Measurements from ENCODE around the gene CRYM. TPM values are rescaled to one million over a fixed set of nuclear protein-coding genes. Genes with fewer than 3 reads are reported as not detected.

Gene CRYM
- polyA plus RNA-seq, 3 donors = not detected

- no CpG with 5 or more reads among the region's 1 CpG for WGBS (ENCODE audit: insufficient coverage)
- Histone ChIP-seq H3K9ac (ENCODE audit: insufficient read depth, low read length, poor library complexity, severe bottlenecking) (no peak overlapping the region), H4K20me1 (ENCODE audit: insufficient read depth, low read length) (no peaks in the 10 kb centered on the region), H3K79me2 (ENCODE audit: insufficient read depth, low read length) (no peaks in the 10 kb centered on the region), H2AFZ (ENCODE audit: insufficient read depth, low read depth, low read length, poor library complexity, severe bottlenecking) (no peak overlapping the region), H3K27me3 (ENCODE audit: control insufficient read depth in 2 of 2, insufficient read depth in 2 of 2, low read length in 2 of 2) (peaks cover 2 to 9% of the 10 kb centered on the region in 2 donors), H3K36me3 (replicated peaks in 1 of 2; ENCODE audit: control insufficient read depth in 1 of 2, insufficient read depth in 2 of 2, low read length in 2 of 2) (no peaks in the 10 kb centered on the region), H3K27ac (ENCODE audit: low read depth in 1 of 2, low read length in 2 of 2) (no peak overlapping the region), H3K4me1 (ENCODE audit: control insufficient read depth in 1 of 2, insufficient read depth in 2 of 2, low read length in 2 of 2) (no peaks in the 10 kb centered on the region), H3K9me3 (replicated peaks in 1 of 2; ENCODE audit: control insufficient read depth in 1 of 2, insufficient read depth in 1 of 2, low read length in 2 of 2) (peaks cover 0 to 4% of the 10 kb centered on the region in 2 donors), H3K4me2 (replicated peaks; ENCODE audit: extremely low read depth, low read length, poor library complexity, severe bottlenecking) (no peak overlapping the region), H3K4me3 (replicated peaks in 1 of 3; ENCODE audit: low read depth in 2 of 3, low read length in 3 of 3) (no peak overlapping the region)
- DNase-seq = no peak
- intact Hi-C loops (cut with micrococcal nuclease) = no loop called here
- Mint-ChIP-seq H3K27me3 (ENCODE audit: low read depth in 3 of 3) (peaks cover 5 to 21% (median 13%) of the 10 kb centered on the region in 3 donors), H3K4me3 (no peak overlapping the region), H3K9me3 (peaks cover 0 to 13% (median 6%) of the 10 kb centered on the region in 7 donors), H3K36me3 (no peaks in the 10 kb centered on the region), H3K4me1 (peaks cover 1% of the 10 kb centered on the region), H3K27ac (no peak overlapping the region)
- TF ChIP-seq, protein P1, sequence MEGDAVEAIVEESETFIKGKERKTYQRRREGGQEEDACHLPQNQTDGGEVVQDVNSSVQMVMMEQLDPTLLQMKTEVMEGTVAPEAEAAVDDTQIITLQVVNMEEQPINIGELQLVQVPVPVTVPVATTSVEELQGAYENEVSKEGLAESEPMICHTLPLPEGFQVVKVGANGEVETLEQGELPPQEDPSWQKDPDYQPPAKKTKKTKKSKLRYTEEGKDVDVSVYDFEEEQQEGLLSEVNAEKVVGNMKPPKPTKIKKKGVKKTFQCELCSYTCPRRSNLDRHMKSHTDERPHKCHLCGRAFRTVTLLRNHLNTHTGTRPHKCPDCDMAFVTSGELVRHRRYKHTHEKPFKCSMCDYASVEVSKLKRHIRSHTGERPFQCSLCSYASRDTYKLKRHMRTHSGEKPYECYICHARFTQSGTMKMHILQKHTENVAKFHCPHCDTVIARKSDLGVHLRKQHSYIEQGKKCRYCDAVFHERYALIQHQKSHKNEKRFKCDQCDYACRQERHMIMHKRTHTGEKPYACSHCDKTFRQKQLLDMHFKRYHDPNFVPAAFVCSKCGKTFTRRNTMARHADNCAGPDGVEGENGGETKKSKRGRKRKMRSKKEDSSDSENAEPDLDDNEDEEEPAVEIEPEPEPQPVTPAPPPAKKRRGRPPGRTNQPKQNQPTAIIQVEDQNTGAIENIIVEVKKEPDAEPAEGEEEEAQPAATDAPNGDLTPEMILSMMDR (IDR thresholded peaks at IDR 0.05) = no peak
These were observed 45.0 kb downstream of the CRYM start for GRCh38 chr16:21233045-21233520.

GRCh38 chr16:21228361-21228872 is 49.7 kb downstream of the CRYM start:
- Histone ChIP-seq H3K4me2 (replicated peaks; ENCODE audit: extremely low read depth, low read length, poor library complexity, severe bottlenecking) (no peak overlapping the region), H3K36me3 (replicated peaks in 1 of 2; ENCODE audit: control insufficient read depth in 1 of 2, insufficient read depth in 2 of 2, low read length in 2 of 2) (no peaks in the 10 kb centered on the region), H3K27me3 (ENCODE audit: control insufficient read depth in 2 of 2, insufficient read depth in 2 of 2, low read length in 2 of 2) (peaks cover under 1 to 14% of the 10 kb centered on the region in 2 donors), H3K4me1 (ENCODE audit: control insufficient read depth in 1 of 2, insufficient read depth in 2 of 2, low read length in 2 of 2) (no peaks in the 10 kb centered on the region), H3K27ac (ENCODE audit: low read depth in 1 of 2, low read length in 2 of 2) (no peak overlapping the region), H3K9ac (ENCODE audit: insufficient read depth, low read length, poor library complexity, severe bottlenecking) (no peak overlapping the region), H3K79me2 (ENCODE audit: insufficient read depth, low read length) (no peaks in the 10 kb centered on the region), H3K9me3 (replicated peaks in 1 of 2; ENCODE audit: control insufficient read depth in 1 of 2, insufficient read depth in 1 of 2, low read length in 2 of 2) (no peaks in the 10 kb centered on the region), H3K4me3 (replicated peaks in 1 of 3; ENCODE audit: low read depth in 2 of 3, low read length in 3 of 3) (no peak overlapping the region), H2AFZ (ENCODE audit: insufficient read depth, low read depth, low read length, poor library complexity, severe bottlenecking) (no peak overlapping the region), H4K20me1 (ENCODE audit: insufficient read depth, low read length) (no peaks in the 10 kb centered on the region)
- no peaks in the 10 kb centered on the region for H3K36me3 Mint-ChIP-seq
- peaks cover 0 to 2% (median 0%) of the 10 kb centered on the region in 7 donors for H3K9me3 Mint-ChIP-seq
- H3K4me3 Mint-ChIP-seq = no peak overlapping the region
- H3K27me3 Mint-ChIP-seq (ENCODE audit: low read depth in 3 of 3) = peaks cover 8 to 29% (median 16%) of the 10 kb centered on the region in 3 donors
- H3K27ac Mint-ChIP-seq = no peak overlapping the region
- intact Hi-C loops (cut with micrococcal nuclease) = no loop called here
- DNase-seq = no peak
- TF ChIP-seq, protein P1 (IDR thresholded peaks at IDR 0.05) = no peak
- peaks cover 6% of the 10 kb centered on the region for H3K4me1 Mint-ChIP-seq
- 95% methylated on average over 2 of the region's 2 CpGs for WGBS (ENCODE audit: insufficient coverage)
